HS-27A (cell line): Measurements from ENCODE around the gene TFCP2L1.
"Not testable (repeated sequence)": the region's sequence is repeated elsewhere in the genome, so short reads cannot be mapped to it uniquely, and the experiment has no call there.

Experiments used
- DNase-seq: peaks from one replicate; pipeline ENCODE4 v3.0.0-alpha.2; 2012; ENCODE audit warnings: low read depth, missing footprints

TFCP2L1 gene

GRCh38 chr2:121295911-121296650, 11.1 kb upstream of the TFCP2L1 start:
- no peak for DNase-seq

GRCh38 chr2:121294881-121295840, 10.2 kb upstream of the TFCP2L1 start:
- DNase-seq = no peak

GRCh38 chr2:121293450-121294325, 8.7 kb upstream of the TFCP2L1 start:
- DNase-seq = no peak

GRCh38 chr2:121291251-121291580, 6.2 kb upstream of the TFCP2L1 start:
- no peak for DNase-seq

- DNase-seq = no peak
Observed at GRCh38 chr2:121289271-121289670, 4.3 kb upstream of the TFCP2L1 start.

GRCh38 chr2:121288454-121289231, 3.6 kb upstream of the TFCP2L1 start:
- no peak for DNase-seq

GRCh38 chr2:121287956-121288355, 3.0 kb upstream of the TFCP2L1 start:
- DNase-seq = no peak

GRCh38 chr2:121287146-121287798, 2.3 kb upstream of the TFCP2L1 start:
- no peak for DNase-seq

- DNase-seq = no peak
Observed at GRCh38 chr2:121286506-121286905, 1.5 kb upstream of the TFCP2L1 start.

- DNase-seq = no peak
Observed at GRCh38 chr2:121285926-121286325, 924 bp upstream of the TFCP2L1 start.

GRCh38 chr2:121283670-121284462, 1.1 kb downstream of the TFCP2L1 start:
- DNase-seq = no peak

- no peak for DNase-seq
Observed at GRCh38 chr2:121282800-121283385, 2.1 kb downstream of the TFCP2L1 start.

- DNase-seq = no peak
Observed at GRCh38 chr2:121281694-121282093, 3.3 kb downstream of the TFCP2L1 start.

- DNase-seq = no peak
Observed at GRCh38 chr2:121281107-121281506, 3.9 kb downstream of the TFCP2L1 start.

- DNase-seq = no peak
Observed at GRCh38 chr2:121279476-121280220, 5.4 kb downstream of the TFCP2L1 start.

GRCh38 chr2:121276341-121276740, 8.7 kb downstream of the TFCP2L1 start:
- DNase-seq = no peak

- DNase-seq = no peak
Observed at GRCh38 chr2:121273116-121273515, 11.9 kb downstream of the TFCP2L1 start.

GRCh38 chr2:121272596-121272995, 12.4 kb downstream of the TFCP2L1 start:
- DNase-seq = no peak

GRCh38 chr2:121269436-121269835, 15.6 kb downstream of the TFCP2L1 start:
- not testable (repeated sequence) for DNase-seq
